MM.1S (cell line): Measurements from ENCODE around the gene FARP2.

Experiments used
- CTCF ChIP-seq: fragments of 300-600 bp; sonication (generic); IDR thresholded peaks from 2 replicates; pipeline ENCODE4 v1.5.1; 2016; ENCODE audit warnings: antibody characterized with exemption, low read length, mixed read lengths
- EZH2 ChIP-seq: fragments of 300-600 bp; sonication (generic); optimal IDR thresholded peaks from 2 replicates; pipeline ENCODE3; 2017; ENCODE audit warnings: low read depth, mild to moderate bottlenecking, antibody characterized with exemption, low read length, mixed read lengths
- EZH2phosphoT487 ChIP-seq: fragments of 300-600 bp; sonication (generic); IDR thresholded peaks from 2 replicates; pipeline ENCODE4 v1.6.1; 2018; ENCODE audit warnings: antibody characterized with exemption, low read length

- TF ChIP-seq CTCF (no peak), EZH2phosphoT487 (no peak), EZH2 (no peak)
These were observed 42.5 kb upstream of the FARP2 start for GRCh38 chr2:241313543-241314095.
